GM21447 (cell line): ENCODE measurements around the gene PSORS1C2.

Experiments
- ATAC-seq: cut with Tn5 transposase; IDR thresholded peaks from one replicate; pipeline ENCODE4 v1.9.1; 2021; ENCODE audit not compliant: unreplicated experiment

PSORS1C2 gene

GRCh38 chr6:31142361-31142761 lies 3.5 kb upstream of the PSORS1C2 start:
- ATAC-seq: no peak

DNA sequence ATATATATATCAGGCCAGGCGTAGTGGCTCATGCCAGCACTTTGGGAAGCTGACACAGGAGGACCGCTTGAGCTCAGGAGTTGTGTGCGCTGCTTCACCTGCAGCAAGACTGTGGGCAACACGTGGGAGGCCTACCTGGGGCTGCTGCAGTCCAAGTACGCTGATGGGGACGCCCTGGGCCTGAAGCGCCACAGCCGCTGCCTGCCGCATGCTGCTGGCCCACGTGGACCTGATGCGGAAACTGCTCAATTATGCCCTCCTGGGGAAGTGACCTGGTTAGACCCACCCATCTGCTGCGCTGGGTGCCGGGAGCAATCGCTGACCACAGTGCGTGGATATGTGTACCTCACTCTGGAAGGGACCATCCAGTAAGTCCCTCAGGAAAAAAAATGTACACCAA lies 1.8 kb upstream of the PSORS1C2 start:
- ATAC-seq: no peak

DNA sequence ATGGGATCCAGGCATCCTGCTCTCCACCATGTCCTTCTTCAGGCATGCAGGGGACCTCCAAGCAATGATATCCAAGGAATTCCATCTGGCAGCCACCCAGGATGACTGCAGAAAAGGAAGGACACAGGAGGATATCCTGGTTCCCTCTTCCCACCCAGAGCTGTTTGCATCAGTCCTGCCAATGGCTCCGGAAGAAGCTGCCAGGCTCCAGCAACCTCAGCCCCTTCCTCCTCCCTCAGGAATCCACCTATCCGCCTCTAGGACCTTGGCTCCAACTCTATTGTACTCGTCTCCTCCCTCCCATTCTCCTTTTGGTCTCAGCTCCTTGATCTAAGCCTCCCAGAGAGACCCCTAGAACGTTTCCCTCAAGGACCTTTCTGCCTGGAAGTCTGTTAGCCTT lies 733 bp upstream of the PSORS1C2 start:
- no peak for ATAC-seq

GRCh38 chr6:31135710-31136109 lies 3.2 kb downstream of the PSORS1C2 start:
- ATAC-seq: no peak

DNA sequence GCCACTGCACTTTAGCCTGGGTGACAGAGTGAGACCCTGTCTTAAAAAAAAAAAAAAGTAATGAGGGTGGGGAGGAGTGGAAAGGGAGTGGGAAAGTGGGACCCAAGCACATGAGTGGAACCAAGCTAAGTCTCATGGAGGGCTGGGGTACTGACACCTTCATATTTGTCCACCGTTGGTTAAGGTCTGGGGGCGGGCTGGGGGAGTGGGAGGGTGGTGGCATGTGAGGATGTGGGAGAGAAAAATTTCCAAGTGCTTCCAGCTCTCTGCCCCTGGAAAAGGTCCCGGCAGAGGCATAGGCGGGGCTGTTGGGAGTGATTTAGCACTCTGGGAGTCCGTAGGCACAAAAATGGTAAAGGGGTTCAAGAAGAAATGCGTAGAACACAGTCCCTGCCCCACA lies 6.1 kb downstream of the PSORS1C2 start:
- no peak for ATAC-seq

DNA sequence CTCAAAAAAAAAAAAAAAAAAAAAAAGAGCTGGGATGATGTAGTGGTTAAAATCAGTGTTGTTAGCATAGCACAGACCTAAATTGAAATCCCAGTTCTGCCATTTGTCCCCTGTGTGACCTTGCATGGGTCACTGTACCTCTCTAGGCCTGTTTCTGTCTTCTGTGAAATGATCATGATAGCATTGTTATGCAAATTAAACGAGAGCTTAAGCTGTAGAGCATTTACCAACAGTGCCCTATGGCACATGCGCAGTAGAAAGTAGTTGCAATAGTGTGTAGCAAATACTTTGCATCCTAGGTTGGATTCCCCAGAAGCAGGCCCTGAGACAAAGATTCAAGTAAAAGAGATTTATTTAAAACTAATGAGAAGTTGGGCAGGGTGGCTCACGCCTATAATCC lies 7.3 kb downstream of the PSORS1C2 start:
- ATAC-seq: no peak

DNA sequence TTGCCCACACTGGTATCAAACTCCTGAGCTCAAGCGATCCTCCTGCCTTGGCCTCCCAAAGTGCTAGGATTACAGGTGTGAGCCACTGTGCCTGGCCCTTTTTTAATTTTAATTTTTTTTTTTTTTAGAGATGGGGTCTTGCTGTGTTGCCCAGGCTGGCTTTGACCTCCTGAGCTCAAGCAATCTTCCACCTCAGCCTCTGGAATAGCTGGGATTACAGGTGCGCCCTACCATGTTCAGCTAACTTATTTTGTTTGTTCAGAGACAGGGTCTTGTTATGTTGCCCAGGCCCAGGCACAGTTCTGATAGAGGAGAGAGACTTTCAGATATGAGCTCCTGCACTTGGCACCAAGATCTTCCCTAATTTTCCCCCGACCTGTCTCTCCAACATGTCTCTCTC lies 8.1 kb downstream of the PSORS1C2 start:
- ATAC-seq: no peak

DNA sequence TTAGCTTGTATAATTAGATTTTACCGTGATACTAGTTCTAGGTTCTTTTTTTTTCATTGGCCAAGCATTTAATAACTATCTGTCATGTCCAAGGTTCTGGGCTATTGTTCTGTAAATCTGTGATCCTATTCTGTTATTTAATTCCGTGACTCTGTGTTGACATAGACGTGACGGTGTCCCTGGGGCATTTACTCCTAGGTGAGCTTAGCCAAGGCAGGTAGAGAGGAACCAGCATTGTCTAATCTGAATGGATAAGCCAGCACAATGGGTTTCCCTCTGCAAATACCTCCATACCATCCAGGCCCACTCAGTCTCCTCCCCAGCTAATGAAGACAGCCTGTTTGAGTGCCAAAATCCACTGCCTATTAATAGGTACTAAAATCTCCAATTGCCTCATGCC lies 9.7 kb downstream of the PSORS1C2 start:
- ATAC-seq: no peak

- no peak for ATAC-seq
Observed at GRCh38 chr6:31128093-31128676, 10.7 kb downstream of the PSORS1C2 start.

GRCh38 chr6:31126396-31127175 lies 12.3 kb downstream of the PSORS1C2 start:
- ATAC-seq: no peak

- no peak for ATAC-seq
Observed at GRCh38 chr6:31125586-31126363, 13.1 kb downstream of the PSORS1C2 start.

GRCh38 chr6:31125162-31125561 lies 13.7 kb downstream of the PSORS1C2 start:
- ATAC-seq: no peak

GRCh38 chr6:31122791-31123706 lies 15.8 kb downstream of the PSORS1C2 start:
- ATAC-seq: no peak

- ATAC-seq: no peak
Observed at GRCh38 chr6:31121131-31121790, 17.6 kb downstream of the PSORS1C2 start.

DNA sequence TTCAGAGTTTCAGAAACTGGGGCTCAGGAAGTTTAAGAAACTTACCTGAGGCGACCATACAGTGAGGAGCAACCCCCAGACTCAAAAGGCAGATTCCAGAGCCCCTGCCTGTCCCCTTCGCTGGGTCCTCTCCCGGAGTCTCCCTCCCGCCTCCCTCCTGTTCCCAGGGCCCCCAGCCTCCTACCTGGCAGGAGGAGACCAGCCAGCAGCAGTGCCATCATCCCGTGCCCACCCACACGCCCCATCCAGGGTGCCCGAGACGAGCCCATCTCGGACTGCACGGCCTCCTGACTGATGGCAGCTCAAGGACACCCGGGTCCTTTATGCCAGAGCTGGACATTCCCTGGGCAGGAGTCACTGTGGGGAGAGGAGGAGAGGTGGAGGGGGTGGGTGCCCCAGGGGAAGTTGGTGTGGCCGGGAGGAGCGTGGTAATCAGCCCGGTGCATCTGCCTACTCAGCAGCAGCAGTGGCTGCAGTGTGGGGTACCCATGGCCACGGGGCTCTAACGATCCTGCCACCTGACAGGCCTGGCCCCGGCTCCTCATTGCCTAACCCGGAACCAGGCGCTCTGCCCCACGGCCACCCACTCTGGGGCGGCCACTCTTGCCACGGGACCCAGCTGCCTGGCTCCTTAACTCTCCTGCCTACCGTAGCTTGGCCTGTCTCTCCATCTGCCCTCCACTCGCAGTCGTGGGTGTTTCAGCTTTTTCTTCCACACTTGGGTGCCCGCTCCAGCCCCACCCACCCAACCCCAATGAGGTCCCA lies 18.5 kb downstream of the PSORS1C2 start, which contains the start of gene CDSN:
CDSN (minus strand) TSS at position 296 of the 765 bp plus-strand sequence; CDS start at position 269, 27 bp downstream.
- ATAC-seq: no peak

- ATAC-seq: no peak
Observed at GRCh38 chr6:31118178-31118577, 20.7 kb downstream of the PSORS1C2 start.

DNA sequence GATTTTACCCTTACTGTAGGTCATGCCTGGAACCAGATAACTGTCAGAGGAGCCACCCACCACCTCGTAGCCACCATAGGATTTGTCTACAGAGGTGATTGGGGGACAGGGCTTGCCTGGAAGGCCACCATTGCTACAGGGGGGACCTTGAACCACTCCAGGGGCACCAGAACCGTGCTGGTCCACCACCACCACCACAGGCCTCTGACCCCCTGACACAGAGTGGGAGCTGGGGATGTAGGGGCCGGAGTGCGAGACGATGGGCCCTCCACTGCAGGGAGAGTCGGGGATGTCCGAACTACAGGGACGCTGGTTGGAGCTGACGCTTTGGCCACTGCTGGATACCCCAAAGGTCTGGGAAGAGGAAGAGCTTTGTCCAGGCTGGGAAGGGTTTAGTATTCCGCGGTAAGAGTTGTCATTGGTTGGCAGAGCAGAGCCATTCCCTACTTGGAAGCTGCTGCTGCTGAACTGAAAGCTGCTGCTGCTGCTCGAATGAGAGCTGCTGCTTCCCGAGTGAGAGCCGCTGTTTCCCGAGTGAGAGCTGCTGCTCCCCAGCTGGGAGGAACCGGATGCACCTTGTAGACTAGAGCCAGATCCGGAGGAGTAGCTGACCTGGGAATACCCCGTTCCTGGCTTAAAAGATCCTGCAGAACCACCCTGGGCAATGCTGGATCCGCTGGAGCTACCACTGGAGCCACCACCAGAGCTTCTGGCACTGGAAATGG lies 22.0 kb downstream of the PSORS1C2 start:
- no peak for ATAC-seq

GRCh38 chr6:31115941-31116560 lies 22.8 kb downstream of the PSORS1C2 start:
- no peak for ATAC-seq
